Body of pancreas (tissue), 4 donors: ENCODE results near the gene LAT. TPM values are rescaled to one million over a fixed set of nuclear protein-coding genes. Genes with fewer than 3 reads are reported as not detected.
"Not testable (repeated sequence)": the region's sequence is repeated elsewhere in the genome, so short reads cannot be mapped to it uniquely, and the experiment has no call there.

Experiments
- ATAC-seq: fragments of 150-250 bp; one replicate; pipeline ENCODE4 v1.9.1; 2016
- DNase-seq, 4 donors: peaks; one replicate each; pipeline ENCODE4 v3.0.0-alpha.2; 2019
- H3K27ac ChIP-seq, 4 donors: fragments of 200-600 bp; sonication (generic); 1 replicate in 3 of 4; 2 replicates in 1 of 4; pipeline versions ENCODE4 v1.5.1 to v1.6.1; 2016 to 2019; ENCODE audit warnings: mild to moderate bottlenecking in 1 of 4, mixed read lengths in 1 of 4, moderate library complexity in 1 of 4
- H3K27me3 ChIP-seq, 2 donors: fragments of 200-600 bp; sonication (generic); one replicate each; pipeline ENCODE4 v1.6.0; 2016; ENCODE audit warnings: mild to moderate bottlenecking in 1 of 2
- H3K36me3 ChIP-seq, 2 donors: fragments of 200-600 bp; sonication (generic); replicated peaks in 1 of 2; 2 replicates each; pipeline ENCODE4 v1.5.1; 2016; ENCODE audit warnings: low read depth in 2 of 2; ENCODE audit not compliant: insufficient read depth in 1 of 2
- H3K4me1 ChIP-seq: fragments of 200-600 bp; sonication (generic); one replicate; pipeline ENCODE4 v1.6.0; 2016
- H3K4me3 ChIP-seq, 2 donors: fragments of 200-600 bp; sonication (generic); 1 replicate in 1 of 2; 2 replicates in 1 of 2; pipeline ENCODE4 v1.5.1; 2016 to 2019
- H3K9me3 ChIP-seq, 3 donors: fragments of 200-600 bp; sonication (generic); 1 replicate in 2 of 3; 2 replicates in 1 of 3; pipeline ENCODE4 v1.5.1; 2016
- POLR2A ChIP-seq, 3 donors: fragments of 450-650 bp; IDR thresholded peaks; one replicate each; pipeline ENCODE4 v1.6.1; 2016; ENCODE audit warnings: antibody characterized with exemption in 3 of 3, mild to moderate bottlenecking in 2 of 3
- WGBS, 2 donors: methylation state at CpG; one replicate each; pipeline ENCODE4 v1.1.5; 2017; 5-methylcytosine and 5-hydroxymethylcytosine counted together
- intact Hi-C: fragments of 100-400 bp; cut with DNase I; formaldehyde crosslinking; loops from one replicate; pipeline ENCODE4 v1.15.1; 2023
- total RNA-seq, 2 donors: library from RNA; depleted of rRNA; stranded (reverse); fragments of >200 nt; gene quantifications; one replicate each; pipeline ENCODE4 v1.1.0, GENCODE V29; 2016
- TF ChIP-seq, protein P1 (sequence below), 7 experiments: fragments of 450-650 bp in 4 of 7; fragments of 200-600 bp in 3 of 7; sonication (generic) in 3 of 7; IDR thresholded peaks; one replicate each; pipeline ENCODE4 v1.5.1; 2016 to 2019; ENCODE audit warnings: antibody characterized with exemption in 7 of 7

LAT gene
- total RNA-seq, 2 donors from 2014 or later = 1.6 to 4.7 TPM

DNA sequence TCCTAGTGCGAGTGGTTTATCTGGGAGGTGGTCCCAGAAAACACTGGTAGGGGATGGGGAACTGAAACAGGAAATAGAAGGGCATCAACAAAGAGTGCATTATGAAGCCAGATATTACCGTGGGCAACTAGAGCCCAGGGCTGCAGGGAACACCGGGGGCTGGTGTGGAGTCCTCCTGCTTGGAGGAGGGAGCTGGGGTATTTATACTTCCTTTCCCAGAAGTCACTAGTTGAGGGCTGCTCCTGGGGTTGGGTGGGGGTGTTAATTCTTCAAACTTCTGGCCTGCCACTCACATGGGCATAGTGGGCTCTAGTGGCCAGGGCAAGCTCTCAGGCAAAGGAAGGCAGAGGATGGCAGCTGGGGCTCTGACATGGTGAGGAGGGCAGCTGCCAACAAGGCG lies 14.7 kb downstream of the LAT start:
- Histone ChIP-seq H3K36me3 (no peaks in the 10 kb centered on the region), H3K4me1 (no peaks in the 10 kb centered on the region), H3K9me3 (no peaks in the 10 kb centered on the region), H3K27me3 (no peaks in the 10 kb centered on the region), H3K4me3 (no peak overlapping the region), H3K27ac (no peak overlapping the region)
- TF ChIP-seq, protein P1, sequence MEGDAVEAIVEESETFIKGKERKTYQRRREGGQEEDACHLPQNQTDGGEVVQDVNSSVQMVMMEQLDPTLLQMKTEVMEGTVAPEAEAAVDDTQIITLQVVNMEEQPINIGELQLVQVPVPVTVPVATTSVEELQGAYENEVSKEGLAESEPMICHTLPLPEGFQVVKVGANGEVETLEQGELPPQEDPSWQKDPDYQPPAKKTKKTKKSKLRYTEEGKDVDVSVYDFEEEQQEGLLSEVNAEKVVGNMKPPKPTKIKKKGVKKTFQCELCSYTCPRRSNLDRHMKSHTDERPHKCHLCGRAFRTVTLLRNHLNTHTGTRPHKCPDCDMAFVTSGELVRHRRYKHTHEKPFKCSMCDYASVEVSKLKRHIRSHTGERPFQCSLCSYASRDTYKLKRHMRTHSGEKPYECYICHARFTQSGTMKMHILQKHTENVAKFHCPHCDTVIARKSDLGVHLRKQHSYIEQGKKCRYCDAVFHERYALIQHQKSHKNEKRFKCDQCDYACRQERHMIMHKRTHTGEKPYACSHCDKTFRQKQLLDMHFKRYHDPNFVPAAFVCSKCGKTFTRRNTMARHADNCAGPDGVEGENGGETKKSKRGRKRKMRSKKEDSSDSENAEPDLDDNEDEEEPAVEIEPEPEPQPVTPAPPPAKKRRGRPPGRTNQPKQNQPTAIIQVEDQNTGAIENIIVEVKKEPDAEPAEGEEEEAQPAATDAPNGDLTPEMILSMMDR (IDR thresholded peaks at IDR 0.05) = no peak
- TF ChIP-seq POLR2A (IDR thresholded peaks at IDR 0.05) = no peak
- DNase-seq = no peak
- 41 to 51% methylated on average over 4 of the region's 4 CpGs for WGBS, 2 donors
- intact Hi-C loops = no loop called here
- no peak for ATAC-seq

DNA sequence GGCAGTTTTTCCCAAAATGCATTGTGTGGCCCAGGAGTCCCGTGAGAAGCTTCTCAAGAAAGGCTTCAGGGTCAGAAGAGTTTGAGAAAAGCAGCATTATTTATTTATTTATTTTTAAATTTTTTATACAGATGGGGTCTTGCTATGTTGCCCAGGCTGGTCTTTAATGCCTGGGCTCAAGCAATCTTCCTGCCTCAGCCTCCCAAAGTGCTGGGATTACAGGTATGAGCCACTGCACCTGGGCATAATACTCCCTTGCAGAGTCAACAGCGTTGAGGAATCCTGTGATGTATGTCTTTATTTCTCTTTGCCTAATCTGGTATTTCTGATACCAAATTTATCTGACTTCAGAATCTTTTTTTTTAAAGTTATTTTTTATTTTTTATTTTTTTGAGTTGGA lies 15.2 kb downstream of the LAT start:
- no peaks in the 10 kb centered on the region for H3K27me3 ChIP-seq
- intact Hi-C loops = no loop called here
- H3K4me1 ChIP-seq = no peaks in the 10 kb centered on the region
- TF ChIP-seq, protein P1 (IDR thresholded peaks at IDR 0.05) = no peak
- TF ChIP-seq POLR2A (IDR thresholded peaks at IDR 0.05) = no peak
- 75 to 85% methylated on average over 2 of the region's 2 CpGs for WGBS, 2 donors
- no peaks in the 10 kb centered on the region for H3K36me3 ChIP-seq
- no peaks in the 10 kb centered on the region for H3K9me3 ChIP-seq
- H3K27ac ChIP-seq = no peak overlapping the region
- DNase-seq (no peak), ATAC-seq (no peak)
- H3K4me3 ChIP-seq = no peak overlapping the region

DNA sequence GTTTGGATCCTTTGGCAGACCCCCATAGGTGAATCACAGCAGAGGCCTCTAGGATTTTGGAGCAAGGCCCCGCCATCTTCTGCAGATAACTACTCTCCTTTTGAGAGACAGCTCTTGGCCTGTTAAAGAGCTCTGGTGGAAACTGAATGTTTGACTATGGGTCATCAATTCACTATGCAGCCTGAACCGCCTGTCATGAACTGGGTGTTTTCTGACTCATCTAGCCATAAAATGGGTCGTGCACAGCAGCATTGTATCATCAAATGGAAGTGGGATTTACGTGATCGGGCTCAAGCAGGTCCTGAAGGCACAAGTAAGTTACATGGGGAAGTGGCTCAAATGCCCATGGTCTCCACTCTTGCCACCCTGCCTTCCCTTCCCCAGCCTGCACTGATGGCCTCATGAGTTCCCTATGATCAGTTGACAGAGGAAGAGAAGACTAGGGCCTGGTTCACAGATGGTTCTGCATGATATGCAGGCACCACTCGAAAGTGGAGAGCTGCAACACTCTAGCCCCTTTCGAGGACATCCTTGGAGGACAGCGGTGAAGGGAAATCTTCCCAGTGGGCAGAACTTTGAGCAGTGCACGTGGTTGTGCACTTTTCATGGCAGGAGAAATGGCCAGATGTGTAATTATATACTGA lies 19.8 kb downstream of the LAT start:
- H3K4me1 ChIP-seq, H3K4me3 ChIP-seq, intact Hi-C loops, ATAC-seq, H3K27me3 ChIP-seq, DNase-seq, H3K9me3 ChIP-seq, H3K36me3 ChIP-seq, H3K27ac ChIP-seq: not testable (repeated sequence)
- 60 to 78% methylated on average over 4 to 9 of the region's 9 CpGs for WGBS, 2 donors

DNA sequence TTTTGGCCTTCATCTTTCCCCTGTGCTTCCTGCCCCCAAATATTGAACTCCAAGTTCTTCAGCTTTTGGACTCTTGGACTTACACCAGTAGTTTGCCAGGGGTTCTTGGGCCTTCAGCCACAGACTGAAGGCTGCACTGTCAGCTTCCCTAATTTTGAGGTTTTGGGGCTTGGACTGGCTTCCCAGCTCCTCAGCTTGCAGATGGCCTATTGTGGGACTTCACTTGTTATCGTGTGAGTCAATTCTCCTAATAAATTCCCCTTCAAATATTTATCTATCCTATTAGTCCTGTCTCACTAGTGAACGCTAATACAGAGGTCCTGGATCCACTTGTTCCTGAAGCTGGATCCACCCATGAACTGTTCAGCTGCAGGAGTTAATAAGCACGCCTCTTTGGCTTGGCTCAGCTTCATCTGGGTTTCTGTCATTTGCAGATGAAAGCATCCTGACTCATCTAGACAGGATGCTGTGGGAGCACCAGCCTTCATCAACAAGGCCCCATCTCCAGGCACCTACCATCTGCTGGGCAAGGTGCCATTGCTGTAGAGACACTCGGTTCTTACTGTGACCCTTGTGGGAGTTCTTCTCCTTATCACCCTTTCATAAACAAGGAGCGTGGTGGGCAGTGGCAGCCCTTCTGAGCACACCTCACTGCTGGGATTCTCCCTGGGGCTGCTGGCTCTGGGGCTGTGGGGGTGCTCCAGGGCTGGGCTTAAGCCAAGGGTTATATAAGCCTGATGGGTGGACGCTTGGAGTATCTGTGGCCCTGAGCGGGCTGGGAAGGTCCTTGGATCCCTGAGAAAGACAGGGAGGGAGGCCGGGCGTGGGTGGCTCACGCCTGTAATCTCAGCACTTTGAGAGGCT lies 23.1 kb downstream of the LAT start:
- Histone ChIP-seq H3K9me3 (no peaks in the 10 kb centered on the region), H3K36me3 (no peaks in the 10 kb centered on the region), H3K4me1 (no peaks in the 10 kb centered on the region), H3K4me3 (no peak overlapping the region), H3K27me3 (no peaks in the 10 kb centered on the region), H3K27ac (no peak overlapping the region)
- intact Hi-C loops = no loop called here
- TF ChIP-seq, protein P1 (IDR thresholded peaks at IDR 0.05) = no peak
- no peak for TF ChIP-seq POLR2A (IDR thresholded peaks at IDR 0.05)
- DNase-seq = no peak
- WGBS, 2 donors = 55 to 64% methylated on average over 8 to 9 of the region's 10 CpGs
- ATAC-seq = no peak

DNA sequence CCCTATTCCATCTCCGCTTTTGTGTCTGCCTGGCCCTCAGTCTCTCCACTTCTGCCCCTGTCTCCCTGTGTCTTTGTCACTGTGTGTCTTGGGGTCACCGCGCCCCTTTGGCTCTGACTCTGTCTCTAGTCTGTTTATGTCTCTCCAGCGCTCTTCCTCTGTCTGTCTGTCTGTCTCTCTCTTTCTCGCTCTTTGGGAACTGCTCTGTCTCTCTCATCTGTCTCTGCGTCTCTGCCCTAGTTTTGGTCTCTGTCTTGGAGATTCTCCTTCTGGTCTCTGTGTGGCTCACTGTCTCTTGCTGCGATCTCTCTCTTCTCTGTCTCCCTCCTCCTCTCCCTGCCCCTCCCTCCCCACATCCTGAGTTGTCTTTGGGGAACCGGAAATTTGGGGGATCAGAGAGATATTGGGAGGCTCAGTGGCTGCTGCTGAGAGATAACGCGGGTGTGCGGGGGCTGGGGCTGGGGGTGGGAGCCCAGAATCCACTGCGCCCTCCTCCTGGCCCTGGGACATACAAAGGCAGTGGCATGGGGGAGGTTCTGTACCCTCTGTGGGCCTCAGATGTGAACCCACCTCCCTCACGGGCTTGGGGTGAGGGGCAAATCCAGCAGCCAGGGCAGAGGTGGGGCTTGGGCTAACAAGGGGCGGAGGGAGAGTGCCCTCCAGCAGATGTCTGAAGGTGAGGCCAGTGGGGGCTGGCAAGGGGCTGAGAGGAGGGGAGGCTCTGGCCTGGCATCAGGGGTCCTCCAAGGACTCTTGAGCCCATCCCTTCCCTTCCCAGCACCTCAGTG lies 24.4 kb downstream of the LAT start:
- no peak for TF ChIP-seq POLR2A (IDR thresholded peaks at IDR 0.05)
- TF ChIP-seq, protein P1 (IDR thresholded peaks at IDR 0.05) = no peak
- Histone ChIP-seq H3K27me3 (no peaks in the 10 kb centered on the region), H3K4me1 (no peaks in the 10 kb centered on the region), H3K9me3 (no peaks in the 10 kb centered on the region), H3K4me3 (no peak overlapping the region), H3K36me3 (no peaks in the 10 kb centered on the region), H3K27ac (no peak overlapping the region)
- intact Hi-C loops = no loop called here
- ATAC-seq (no peak), DNase-seq (no peak)
- WGBS, 2 donors = 45 to 68% methylated on average over 14 of the region's 14 CpGs
